Measurements from ENCODE around the gene MRPL36. TPM values are rescaled to one million over a fixed set of nuclear protein-coding genes. Genes with fewer than 3 reads are reported as not detected.

MRPL36 gene
- total RNA-seq, 1 donor from 2014 or later: 51.6 TPM

GRCh38 chr5:1780614-1780930 lies 19.1 kb downstream of the MRPL36 start:
- Histone ChIP-seq H3K36me3 (ENCODE audit: control insufficient read depth, insufficient read depth, low read length) (no peaks in the 10 kb centered on the region), H3K27me3 (ENCODE audit: control insufficient read depth, insufficient read depth, low read length) (peaks cover 38% of the 10 kb centered on the region), H3K4me3 (ENCODE audit: low read depth, low read length) (no peak overlapping the region)
- DNase-seq (ENCODE audit: low read depth): no peak
- TF ChIP-seq CTCF (IDR thresholded peaks at IDR 0.05; ENCODE audit: insufficient read depth, low read length, poor library complexity, severe bottlenecking): no peak

- TF ChIP-seq CTCF (IDR thresholded peaks at IDR 0.05; ENCODE audit: insufficient read depth, low read length, poor library complexity, severe bottlenecking): no peak
Observed at GRCh38 chr5:1779782-1780613, 19.6 kb downstream of the MRPL36 start.

GRCh38 chr5:1779021-1779680 lies 20.5 kb downstream of the MRPL36 start:
- DNase-seq (ENCODE audit: low read depth): no peak
- H3K4me3 ChIP-seq (ENCODE audit: low read depth, low read length): no peak overlapping the region
- no peak for TF ChIP-seq CTCF (IDR thresholded peaks at IDR 0.05; ENCODE audit: insufficient read depth, low read length, poor library complexity, severe bottlenecking)
- H3K27me3 ChIP-seq (ENCODE audit: control insufficient read depth, insufficient read depth, low read length): peaks cover 33% of the 10 kb centered on the region
- H3K36me3 ChIP-seq (ENCODE audit: control insufficient read depth, insufficient read depth, low read length): no peaks in the 10 kb centered on the region

More at GRCh38 chr5:1779782-1780613, 19.6 kb downstream of the MRPL36 start:
- DNase-seq (ENCODE audit: low read depth): no peak
- Histone ChIP-seq H3K36me3 (ENCODE audit: control insufficient read depth, insufficient read depth, low read length) (no peaks in the 10 kb centered on the region), H3K4me3 (ENCODE audit: low read depth, low read length) (no peak overlapping the region), H3K27me3 (ENCODE audit: control insufficient read depth, insufficient read depth, low read length) (peaks cover 38% of the 10 kb centered on the region)

- no peak for DNase-seq (ENCODE audit: low read depth)
- peaks cover 31% of the 10 kb centered on the region for H3K27me3 ChIP-seq (ENCODE audit: control insufficient read depth, insufficient read depth, low read length)
- TF ChIP-seq CTCF (IDR thresholded peaks at IDR 0.05; ENCODE audit: insufficient read depth, low read length, poor library complexity, severe bottlenecking): no peak
Observed at GRCh38 chr5:1778138-1779020, 21.3 kb downstream of the MRPL36 start.

DNA sequence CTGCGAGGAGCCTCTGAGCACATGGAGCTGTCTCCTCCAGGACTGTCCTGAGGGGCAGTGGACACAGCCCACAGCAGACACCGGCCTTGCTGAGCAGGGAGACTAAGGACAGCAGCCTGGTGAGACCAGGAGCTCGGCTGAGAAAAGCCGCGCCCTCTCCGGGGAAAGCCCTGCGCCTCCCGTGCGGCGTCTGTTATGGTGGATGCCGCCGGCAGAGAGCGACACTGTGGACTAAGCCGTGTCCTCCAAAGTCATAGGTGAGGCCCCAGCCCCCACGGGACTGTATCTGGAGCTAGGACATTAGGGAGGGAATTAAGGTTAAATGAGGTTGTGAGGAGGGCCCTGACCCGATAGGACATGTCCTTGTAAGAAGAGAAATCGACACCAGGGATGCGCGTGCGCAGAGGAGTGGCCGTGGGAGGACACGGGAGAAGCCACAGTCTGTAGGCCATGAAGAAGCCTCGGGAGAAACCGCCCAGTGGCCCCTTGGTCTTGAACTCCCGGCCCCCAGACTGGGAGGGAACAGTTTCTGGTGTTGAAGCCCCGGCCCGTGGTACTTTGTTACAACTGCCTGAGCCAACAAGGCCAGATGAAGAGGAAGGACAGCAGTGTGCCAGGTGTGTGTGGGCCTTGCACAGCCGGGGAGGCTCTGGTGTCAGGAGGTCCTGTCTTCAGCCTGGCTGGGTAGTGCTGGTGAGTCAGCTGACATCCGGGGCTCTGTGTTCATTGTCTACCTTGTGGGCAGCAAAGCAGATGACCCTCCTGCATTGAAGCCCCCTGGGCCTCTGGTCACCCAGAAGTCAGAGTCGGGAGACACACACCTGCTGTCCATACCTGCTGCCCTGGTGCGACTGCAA lies 22.1 kb downstream of the MRPL36 start:
- DNase-seq (ENCODE audit: low read depth): no peak
- peaks cover 31% of the 10 kb centered on the region for H3K27me3 ChIP-seq (ENCODE audit: control insufficient read depth, insufficient read depth, low read length)
- TF ChIP-seq CTCF (IDR thresholded peaks at IDR 0.05; ENCODE audit: insufficient read depth, low read length, poor library complexity, severe bottlenecking): no peak

More at GRCh38 chr5:1778138-1779020, 21.3 kb downstream of the MRPL36 start:
- Histone ChIP-seq H3K4me3 (ENCODE audit: low read depth, low read length) (no peak overlapping the region), H3K36me3 (ENCODE audit: control insufficient read depth, insufficient read depth, low read length) (no peaks in the 10 kb centered on the region)

More for the DNA sequence above, 22.1 kb downstream of the MRPL36 start:
- no peaks in the 10 kb centered on the region for H3K36me3 ChIP-seq (ENCODE audit: control insufficient read depth, insufficient read depth, low read length)
- no peak overlapping the region for H3K4me3 ChIP-seq (ENCODE audit: low read depth, low read length)

Measured in kidney epithelial cell (primary cell).